AG04449 (cell line): Measurements from ENCODE around the gene YIPF6.

Experiments used
- CTCF ChIA-PET: fragments of 350-600 bp; formaldehyde crosslinking; extraction: SDS; loops from one replicate; lab custom pipeline; 2021; ENCODE audit warnings: antibody characterized with exemption; lab: Yijun Ruan, JAX
- POLR2A ChIA-PET: fragments of 400-600, 350-600 bp; formaldehyde crosslinking; extraction: SDS; loops from one replicate; lab custom pipeline; 2020; ENCODE audit warnings: antibody characterized with exemption, inconsistent platforms; lab: Yijun Ruan, JAX
- DNase-seq: peaks from one replicate; pipeline ENCODE4 v3.0.0-alpha.2; 2010; ENCODE audit warnings: low read depth, low spot score
- H3K4me3 ChIP-seq: 2 replicates; pipeline ENCODE4 v1.5.1; 2011; ENCODE audit warnings: low read depth, mild to moderate bottlenecking, control low read depth, low read length
- TF ChIP-seq, protein P1 (sequence below): IDR thresholded peaks from one replicate; pipeline ENCODE4 v1.5.1; 2011; ENCODE audit warnings: mild to moderate bottlenecking, moderate library complexity, low read length, control low read depth, inconsistent platforms; ENCODE audit not compliant: insufficient read depth; ENCODE audit errors: missing control alignments

The YIPF6 gene

DNA sequence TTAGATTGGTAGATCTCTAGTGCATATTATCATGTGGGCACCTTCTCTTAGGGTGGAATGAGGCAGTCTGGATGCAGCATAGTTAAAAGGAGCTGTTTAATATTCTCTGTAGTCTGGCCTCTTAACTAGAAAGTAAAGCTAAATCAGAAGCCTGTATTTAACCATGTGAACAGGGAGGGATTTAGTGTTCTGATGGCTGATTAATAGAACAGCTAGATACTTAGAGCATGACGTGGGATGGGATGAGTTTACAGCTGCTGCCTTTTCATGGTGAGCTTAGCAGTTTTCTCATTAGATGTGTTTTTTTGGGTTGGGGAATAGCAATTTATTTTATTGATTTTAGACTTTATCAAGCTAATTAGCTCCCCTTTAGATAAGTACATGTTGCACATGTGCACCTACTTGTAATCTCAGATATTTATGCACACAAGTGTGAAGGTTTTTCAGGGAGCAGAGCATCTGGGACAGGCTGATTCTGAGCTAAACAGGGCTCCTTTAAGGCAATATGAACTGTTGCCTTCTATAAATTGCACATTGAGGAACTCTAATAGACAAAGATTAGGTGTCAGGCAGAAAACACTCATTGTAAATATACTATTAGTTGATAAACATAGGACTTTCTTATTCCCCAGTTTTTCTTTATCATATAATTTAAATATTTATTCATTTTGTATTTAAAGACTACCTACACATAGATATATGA is 34.1 kb downstream of the YIPF6 start:
- POLR2A ChIA-PET = no interaction called here
- no peak overlapping the region for H3K4me3 ChIP-seq
- TF ChIP-seq, protein P1, sequence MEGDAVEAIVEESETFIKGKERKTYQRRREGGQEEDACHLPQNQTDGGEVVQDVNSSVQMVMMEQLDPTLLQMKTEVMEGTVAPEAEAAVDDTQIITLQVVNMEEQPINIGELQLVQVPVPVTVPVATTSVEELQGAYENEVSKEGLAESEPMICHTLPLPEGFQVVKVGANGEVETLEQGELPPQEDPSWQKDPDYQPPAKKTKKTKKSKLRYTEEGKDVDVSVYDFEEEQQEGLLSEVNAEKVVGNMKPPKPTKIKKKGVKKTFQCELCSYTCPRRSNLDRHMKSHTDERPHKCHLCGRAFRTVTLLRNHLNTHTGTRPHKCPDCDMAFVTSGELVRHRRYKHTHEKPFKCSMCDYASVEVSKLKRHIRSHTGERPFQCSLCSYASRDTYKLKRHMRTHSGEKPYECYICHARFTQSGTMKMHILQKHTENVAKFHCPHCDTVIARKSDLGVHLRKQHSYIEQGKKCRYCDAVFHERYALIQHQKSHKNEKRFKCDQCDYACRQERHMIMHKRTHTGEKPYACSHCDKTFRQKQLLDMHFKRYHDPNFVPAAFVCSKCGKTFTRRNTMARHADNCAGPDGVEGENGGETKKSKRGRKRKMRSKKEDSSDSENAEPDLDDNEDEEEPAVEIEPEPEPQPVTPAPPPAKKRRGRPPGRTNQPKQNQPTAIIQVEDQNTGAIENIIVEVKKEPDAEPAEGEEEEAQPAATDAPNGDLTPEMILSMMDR = no peak
- CTCF ChIA-PET = interaction anchor here (0.7 to 1.2 kb wide), 2 partner anchors 175 to 178 kb away, joined by 3 to 5 read pairs; no protein-coding TSS in a partner anchor
- DNase-seq = no peak

DNA sequence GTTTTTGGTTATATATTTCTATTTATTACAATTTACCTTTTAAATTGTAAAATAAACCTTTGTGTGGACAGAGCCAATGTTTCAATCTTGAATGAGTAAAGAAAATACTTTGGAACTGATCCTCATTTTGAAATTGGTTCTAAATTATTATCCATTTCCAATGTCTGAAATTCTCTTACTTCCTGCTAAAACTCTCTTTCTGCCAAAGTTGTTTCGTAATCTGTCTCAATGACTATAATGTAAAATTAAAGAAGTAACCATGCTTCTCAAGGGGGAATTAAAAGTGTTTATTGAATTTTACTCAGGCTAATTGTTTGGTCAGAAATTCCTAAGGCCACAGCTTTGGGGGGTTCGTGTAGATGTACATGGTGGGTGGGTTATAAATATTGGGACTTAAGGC is 34.8 kb downstream of the YIPF6 start:
- no peak overlapping the region for H3K4me3 ChIP-seq
- TF ChIP-seq, protein P1 = no peak
- DNase-seq = no peak
- ChIA-PET POLR2A (no interaction called here), CTCF (no interaction called here)

GRCh38 chrX:68534691-68535090 is 35.8 kb downstream of the YIPF6 start:
- DNase-seq = no peak
- TF ChIP-seq, protein P1 = no peak
- H3K4me3 ChIP-seq = no peak overlapping the region
- ChIA-PET CTCF (no interaction called here), POLR2A (no interaction called here)

GRCh38 chrX:68536429-68536828 is 37.6 kb downstream of the YIPF6 start:
- ChIA-PET CTCF (no interaction called here), POLR2A (no interaction called here)
- H3K4me3 ChIP-seq = no peak overlapping the region
- no peak for DNase-seq
- TF ChIP-seq, protein P1 = no peak

GRCh38 chrX:68536884-68537283 is 38.0 kb downstream of the YIPF6 start:
- CTCF ChIA-PET = no interaction called here
- POLR2A ChIA-PET = no interaction called here
- no peak for DNase-seq
- TF ChIP-seq, protein P1 = no peak
- H3K4me3 ChIP-seq = no peak overlapping the region

DNA sequence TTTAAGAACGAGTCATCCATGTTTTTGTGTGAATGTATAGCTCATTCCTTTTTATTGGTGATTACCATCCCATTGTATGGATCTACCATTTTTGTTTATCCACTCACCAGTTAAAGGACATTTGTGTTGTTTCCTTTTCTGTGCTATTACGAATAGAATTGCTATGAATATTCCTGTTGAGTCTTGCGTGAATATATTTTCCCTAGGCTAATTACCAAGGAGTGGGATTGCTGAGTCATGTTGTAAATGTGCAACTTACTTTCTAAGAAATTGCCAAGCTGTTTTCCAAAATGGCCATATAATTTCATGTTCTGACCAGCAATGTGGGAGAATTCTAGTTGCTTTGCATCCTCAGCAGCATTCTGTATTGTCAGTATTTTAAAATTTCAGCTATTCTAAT is 51.3 kb downstream of the YIPF6 start:
- no peak for DNase-seq
- CTCF ChIA-PET = interaction anchor here (0.8 kb wide), 1 partner anchor 50 kb away, joined by 3 read pairs; no protein-coding TSS in a partner anchor
- TF ChIP-seq, protein P1 = no peak
- POLR2A ChIA-PET = no interaction called here
- no peak overlapping the region for H3K4me3 ChIP-seq
